Measurements from ENCODE around the gene EIF4E2. TPM values are rescaled to one million over a fixed set of nuclear protein-coding genes. Genes with fewer than 3 reads are reported as not detected.

Gene EIF4E2
- total RNA-seq, 1 donor from 2014 or later = 112 TPM

DNA sequence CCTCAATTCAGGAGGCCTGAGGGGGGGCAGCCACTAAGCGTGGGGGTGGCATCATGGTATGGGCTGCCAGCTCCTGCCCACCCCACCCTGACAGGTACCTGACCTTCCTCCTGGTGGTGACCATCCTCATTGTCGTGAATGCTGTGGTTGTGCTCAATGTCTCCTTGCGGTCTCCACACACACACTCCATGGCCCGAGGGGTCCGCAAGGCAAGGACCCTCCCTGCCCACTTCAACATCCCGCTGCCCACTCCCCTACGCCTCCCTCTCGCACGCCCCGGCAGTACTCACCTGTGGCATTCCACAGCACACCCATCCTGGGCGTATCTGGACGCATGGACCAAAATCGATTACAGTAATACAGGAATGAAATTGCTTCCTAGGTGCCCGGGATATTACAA is 7.0 kb upstream of the EIF4E2 start:
- H3K4me1 ChIP-seq (ENCODE audit: insufficient read depth, low read length) = no peaks in the 10 kb centered on the region
- H3K27ac Mint-ChIP-seq (ENCODE audit: unreplicated experiment) = no peak overlapping the region
- H3K36me3 Mint-ChIP-seq (ENCODE audit: low read depth, unreplicated experiment) = peaks cover 9% of the 10 kb centered on the region

DNA sequence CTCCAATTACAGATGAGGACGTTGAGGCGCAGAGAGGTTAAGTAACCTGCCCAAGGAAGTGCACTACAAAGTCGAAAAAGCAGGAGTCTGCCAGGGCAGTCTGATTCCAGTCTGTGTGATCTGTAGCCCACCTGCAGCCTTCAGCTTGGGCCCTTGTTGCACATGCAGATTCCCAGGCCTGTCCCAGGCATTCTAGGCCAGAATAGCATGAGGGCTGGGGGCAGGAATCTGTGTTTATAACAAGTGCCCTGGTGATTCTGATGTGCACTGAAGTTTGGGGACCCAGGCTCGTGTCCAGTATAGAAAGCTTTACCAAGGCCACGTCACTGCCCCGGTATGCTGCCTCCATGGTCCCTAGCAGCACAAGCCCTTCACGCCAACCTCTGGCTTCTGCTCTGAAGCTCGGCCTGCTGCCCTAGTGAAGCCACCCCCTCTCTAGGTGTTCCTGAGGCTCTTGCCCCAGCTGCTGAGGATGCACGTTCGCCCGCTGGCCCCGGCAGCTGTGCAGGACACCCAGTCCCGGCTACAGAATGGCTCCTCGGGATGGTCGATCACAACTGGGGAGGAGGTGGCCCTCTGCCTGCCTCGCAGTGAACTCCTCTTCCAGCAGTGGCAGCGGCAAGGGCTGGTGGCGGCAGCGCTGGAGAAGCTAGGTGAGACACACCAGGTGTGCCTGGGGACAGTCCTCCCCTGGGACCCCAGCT is 6.4 kb upstream of the EIF4E2 start:
- TF ChIP-seq EZH2 (IDR thresholded peaks at IDR 0.05; ENCODE audit: insufficient read depth, low read length) = no peak
- TF ChIP-seq, protein P1, sequence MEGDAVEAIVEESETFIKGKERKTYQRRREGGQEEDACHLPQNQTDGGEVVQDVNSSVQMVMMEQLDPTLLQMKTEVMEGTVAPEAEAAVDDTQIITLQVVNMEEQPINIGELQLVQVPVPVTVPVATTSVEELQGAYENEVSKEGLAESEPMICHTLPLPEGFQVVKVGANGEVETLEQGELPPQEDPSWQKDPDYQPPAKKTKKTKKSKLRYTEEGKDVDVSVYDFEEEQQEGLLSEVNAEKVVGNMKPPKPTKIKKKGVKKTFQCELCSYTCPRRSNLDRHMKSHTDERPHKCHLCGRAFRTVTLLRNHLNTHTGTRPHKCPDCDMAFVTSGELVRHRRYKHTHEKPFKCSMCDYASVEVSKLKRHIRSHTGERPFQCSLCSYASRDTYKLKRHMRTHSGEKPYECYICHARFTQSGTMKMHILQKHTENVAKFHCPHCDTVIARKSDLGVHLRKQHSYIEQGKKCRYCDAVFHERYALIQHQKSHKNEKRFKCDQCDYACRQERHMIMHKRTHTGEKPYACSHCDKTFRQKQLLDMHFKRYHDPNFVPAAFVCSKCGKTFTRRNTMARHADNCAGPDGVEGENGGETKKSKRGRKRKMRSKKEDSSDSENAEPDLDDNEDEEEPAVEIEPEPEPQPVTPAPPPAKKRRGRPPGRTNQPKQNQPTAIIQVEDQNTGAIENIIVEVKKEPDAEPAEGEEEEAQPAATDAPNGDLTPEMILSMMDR (IDR thresholded peaks at IDR 0.05; ENCODE audit: insufficient read depth, low read depth, low read length) = no peak
- Mint-ChIP-seq H3K9me3 (ENCODE audit: unreplicated experiment) (peaks cover 6% of the 10 kb centered on the region), H3K4me3 (ENCODE audit: unreplicated experiment) (no peak overlapping the region), H3K27me3 (ENCODE audit: low read depth, unreplicated experiment) (no peaks in the 10 kb centered on the region), H3K36me3 (ENCODE audit: low read depth, unreplicated experiment) (peaks cover 9% of the 10 kb centered on the region), H3K4me1 (ENCODE audit: low read depth, unreplicated experiment) (no peaks in the 10 kb centered on the region), H3K27ac (ENCODE audit: unreplicated experiment) (no peak overlapping the region)
- no peak for DNase-seq (ENCODE audit: low read depth)
- no peak overlapping the region for H3K4me2 ChIP-seq (ENCODE audit: low read length)
- peaks cover 6% of the 10 kb centered on the region for H3K36me3 ChIP-seq (ENCODE audit: insufficient read depth, low read length)
- H4K20me1 ChIP-seq (ENCODE audit: insufficient read depth, low read length) = peaks cover 14% of the 10 kb centered on the region
- no peak overlapping the region for H3K27ac ChIP-seq (ENCODE audit: low read depth, low read length)
- H3K4me1 ChIP-seq (ENCODE audit: insufficient read depth, low read length) = no peaks in the 10 kb centered on the region
- peaks cover 3% of the 10 kb centered on the region for H3K9me3 ChIP-seq (ENCODE audit: insufficient read depth, low read depth, low read length)
- no peaks in the 10 kb centered on the region for H3K27me3 ChIP-seq (ENCODE audit: insufficient read depth, low read length)
- FAIRE-seq = no peak
- no peak overlapping the region for H3K4me3 ChIP-seq (ENCODE audit: insufficient read depth, low read depth, low read length)
- peaks cover 36% of the 10 kb centered on the region for H3K79me2 ChIP-seq (ENCODE audit: insufficient read depth, low read length)
- no peak overlapping the region for H3K9ac ChIP-seq (ENCODE audit: low read length)
- H2AFZ ChIP-seq (ENCODE audit: low read depth, low read length) = no peak overlapping the region

More for the DNA sequence above, 7.0 kb upstream of the EIF4E2 start:
- Histone ChIP-seq H3K9me3 (ENCODE audit: insufficient read depth, low read depth, low read length) (peaks cover under 1% of the 10 kb centered on the region), H4K20me1 (ENCODE audit: insufficient read depth, low read length) (peaks cover 14% of the 10 kb centered on the region), H3K27ac (ENCODE audit: low read depth, low read length) (no peak overlapping the region), H3K36me3 (ENCODE audit: insufficient read depth, low read length) (peaks cover 6% of the 10 kb centered on the region), H2AFZ (ENCODE audit: low read depth, low read length) (no peak overlapping the region), H3K9ac (ENCODE audit: low read length) (no peak overlapping the region), H3K79me2 (ENCODE audit: insufficient read depth, low read length) (peaks cover 30% of the 10 kb centered on the region), H3K27me3 (ENCODE audit: insufficient read depth, low read length) (no peaks in the 10 kb centered on the region), H3K4me2 (ENCODE audit: low read length) (no peak overlapping the region), H3K4me3 (ENCODE audit: insufficient read depth, low read depth, low read length) (no peak overlapping the region)
- no peak for TF ChIP-seq EZH2 (IDR thresholded peaks at IDR 0.05; ENCODE audit: insufficient read depth, low read length)
- no peak for DNase-seq (ENCODE audit: low read depth)
- H3K9me3 Mint-ChIP-seq (ENCODE audit: unreplicated experiment) = peaks cover 1% of the 10 kb centered on the region
- H3K4me1 Mint-ChIP-seq (ENCODE audit: low read depth, unreplicated experiment) = no peaks in the 10 kb centered on the region
- no peaks in the 10 kb centered on the region for H3K27me3 Mint-ChIP-seq (ENCODE audit: low read depth, unreplicated experiment)
- FAIRE-seq = no peak
- H3K4me3 Mint-ChIP-seq (ENCODE audit: unreplicated experiment) = no peak overlapping the region

DNA sequence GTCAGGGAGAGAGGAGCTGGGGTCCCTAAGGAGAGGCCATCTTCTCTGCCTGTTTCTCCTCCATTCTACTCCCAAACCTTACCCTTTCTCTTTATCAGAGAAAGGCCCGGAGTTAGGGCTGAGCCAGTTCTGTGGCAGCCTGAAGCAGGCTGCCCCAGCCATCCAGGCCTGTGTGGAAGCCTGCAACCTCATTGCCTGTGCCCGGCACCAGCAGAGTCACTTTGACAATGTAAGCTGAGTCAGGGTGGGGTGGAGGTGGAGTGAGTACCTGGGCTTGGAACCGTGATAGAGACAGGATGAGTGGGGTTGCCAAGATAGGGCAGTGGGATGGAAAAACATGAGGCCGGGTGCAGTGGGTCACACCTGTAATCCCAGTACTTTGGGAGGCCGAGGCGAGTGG is 5.8 kb upstream of the EIF4E2 start:
- H3K27me3 ChIP-seq (ENCODE audit: insufficient read depth, low read length) = no peaks in the 10 kb centered on the region
- DNase-seq (ENCODE audit: low read depth) (no peak), FAIRE-seq (no peak)
- peaks cover 14% of the 10 kb centered on the region for H4K20me1 ChIP-seq (ENCODE audit: insufficient read depth, low read length)
- H3K4me1 ChIP-seq (ENCODE audit: insufficient read depth, low read length) = peaks cover 3% of the 10 kb centered on the region
- peaks cover 9% of the 10 kb centered on the region for H3K36me3 Mint-ChIP-seq (ENCODE audit: low read depth, unreplicated experiment)
- H3K4me3 Mint-ChIP-seq (ENCODE audit: unreplicated experiment) = no peak overlapping the region
- H3K27me3 Mint-ChIP-seq (ENCODE audit: low read depth, unreplicated experiment) = no peaks in the 10 kb centered on the region
- H3K4me1 Mint-ChIP-seq (ENCODE audit: low read depth, unreplicated experiment) = no peaks in the 10 kb centered on the region
- H3K79me2 ChIP-seq (ENCODE audit: insufficient read depth, low read length) = peaks cover 42% of the 10 kb centered on the region
- H3K4me3 ChIP-seq (ENCODE audit: insufficient read depth, low read depth, low read length) = no peak overlapping the region
- no peak overlapping the region for H3K27ac Mint-ChIP-seq (ENCODE audit: unreplicated experiment)
- H3K9me3 ChIP-seq (ENCODE audit: insufficient read depth, low read depth, low read length) = peaks cover 3% of the 10 kb centered on the region
- peaks cover 7% of the 10 kb centered on the region for H3K9me3 Mint-ChIP-seq (ENCODE audit: unreplicated experiment)
- H3K27ac ChIP-seq (ENCODE audit: low read depth, low read length) = no peak overlapping the region
- TF ChIP-seq, protein P1 (IDR thresholded peaks at IDR 0.05; ENCODE audit: insufficient read depth, low read depth, low read length) = no peak
- TF ChIP-seq EZH2 (IDR thresholded peaks at IDR 0.05; ENCODE audit: insufficient read depth, low read length) = no peak
- peaks cover 6% of the 10 kb centered on the region for H3K36me3 ChIP-seq (ENCODE audit: insufficient read depth, low read length)
- H3K4me2 ChIP-seq (ENCODE audit: low read length) = no peak overlapping the region
- H3K9ac ChIP-seq (ENCODE audit: low read length) = no peak overlapping the region
- H2AFZ ChIP-seq (ENCODE audit: low read depth, low read length) = no peak overlapping the region

Measured in astrocyte (in vitro differentiated cells and primary cell).